Loucy (cell line): Measurements from ENCODE around the gene NOC4L.

Experiments
- CTCF ChIP-seq: fragments of 200-600 bp; sonication (generic); conservative IDR thresholded peaks from 2 replicates; pipeline ENCODE4 v1.5.1; 2014; ENCODE audit warnings: mild to moderate bottlenecking, antibody characterized with exemption, low read length
- EZH2phosphoT487 ChIP-seq: fragments of 200-600 bp; IDR thresholded peaks from 2 replicates; pipeline ENCODE4 v1.6.1; 2018; ENCODE audit warnings: antibody characterized with exemption, mild to moderate bottlenecking, moderate library complexity, borderline replicate concordance

GRCh38 chr12:132115500-132115899 lies 28.8 kb upstream of the NOC4L start:
- no peak for TF ChIP-seq CTCF
- TF ChIP-seq EZH2phosphoT487, result no peak
